Coronary artery (tissue), 2 donors: ENCODE results near the gene FBXL17.
A peak's percentile ranks its signal among the peaks of the same experiment; 100 is the strongest.

Experiments used
- DNase-seq: peaks from one replicate; pipeline ENCODE4 v3.0.0-alpha.2; 2017; ENCODE audit warnings: low spot score
- H3K27ac ChIP-seq, 2 donors: fragments of 200-600 bp; sonication (generic); one replicate each; pipeline ENCODE4 v1.5.1; 2016 to 2019
- H3K4me3 ChIP-seq: fragments of 200-600 bp; sonication (generic); 2 replicates; pipeline ENCODE4 v1.5.1; 2016; ENCODE audit warnings: mild to moderate bottlenecking, moderate library complexity
- CTCF ChIP-seq: fragments of 200-600 bp; sonication (generic); IDR thresholded peaks from one replicate; pipeline ENCODE4 v1.5.1; 2019; ENCODE audit warnings: antibody characterized with exemption

The FBXL17 gene

GRCh38 chr5:108025957-108026356 is 355.9 kb downstream of the FBXL17 start:
- no peak overlapping the region for H3K4me3 ChIP-seq
- DNase-seq, result no peak
- no peak overlapping the region for H3K27ac ChIP-seq
- no peak for TF ChIP-seq CTCF

GRCh38 chr5:108024986-108025385 is 356.9 kb downstream of the FBXL17 start:
- TF ChIP-seq CTCF, result no peak
- H3K27ac ChIP-seq, result no peak overlapping the region
- no peak for DNase-seq
- H3K4me3 ChIP-seq, result no peak overlapping the region

GRCh38 chr5:108016101-108016500 is 365.8 kb downstream of the FBXL17 start:
- no peak overlapping the region for H3K27ac ChIP-seq
- H3K4me3 ChIP-seq, result no peak overlapping the region
- no peak for DNase-seq
- no peak for TF ChIP-seq CTCF

- no peak overlapping the region for H3K27ac ChIP-seq
- DNase-seq, result no peak
- no peak for TF ChIP-seq CTCF
- no peak overlapping the region for H3K4me3 ChIP-seq
These were observed 375.1 kb downstream of the FBXL17 start for GRCh38 chr5:108006791-108007190.

- no peak for DNase-seq
- no peak for TF ChIP-seq CTCF
- H3K4me3 ChIP-seq, result peak overlapping the region; percentile 20
These were observed 378.7 kb downstream of the FBXL17 start for GRCh38 chr5:108003178-108003577.

GRCh38 chr5:108001222-108001621 is 380.7 kb downstream of the FBXL17 start:
- no peak overlapping the region for H3K27ac ChIP-seq
- H3K4me3 ChIP-seq, result no peak overlapping the region
- DNase-seq, result no peak
- no peak for TF ChIP-seq CTCF

More at GRCh38 chr5:108003178-108003577, 378.7 kb downstream of the FBXL17 start:
- H3K27ac ChIP-seq, result no peak overlapping the region

- no peak for TF ChIP-seq CTCF
- H3K27ac ChIP-seq, result no peak overlapping the region
- no peak for DNase-seq
- H3K4me3 ChIP-seq, result no peak overlapping the region
These were observed 384.4 kb downstream of the FBXL17 start for GRCh38 chr5:107997338-107997980.
